Activated naive CD8-positive, alpha-beta T cell treated with anti-CD3 and anti-CD28 coated beads, Interleukin-2, amount 50 U/mL, for 16 hours (primary cell): Measurements from ENCODE around the gene CPED1.
"Not testable (repeated sequence)": the region's sequence is repeated elsewhere in the genome, so short reads cannot be mapped to it uniquely, and the experiment has no call there.

Experiments
- DNase-seq: peaks from one replicate; pipeline ENCODE4 v3.0.0-alpha.2; 2020; ENCODE audit warnings: low read depth, low spot score

The CPED1 gene

GRCh38 chr7:121313793-121314676 lies 325.5 kb downstream of the CPED1 start:
- no peak for DNase-seq

GRCh38 chr7:121315170-121315569 lies 326.7 kb downstream of the CPED1 start:
- not testable (repeated sequence) for DNase-seq

- DNase-seq, result no peak
Measured at GRCh38 chr7:121322460-121322859, 333.9 kb downstream of the CPED1 start.

- DNase-seq, result no peak
Measured at GRCh38 chr7:121323515-121324302, 335.2 kb downstream of the CPED1 start.

- no peak for DNase-seq
Measured at GRCh38 chr7:121327671-121328070, 339.2 kb downstream of the CPED1 start.

GRCh38 chr7:121328508-121329190 lies 340.1 kb downstream of the CPED1 start, which contains the start of gene WNT16:
WNT16 (plus strand) TSS chr7:121329000; CDS start chr7:121329293, 293 bp downstream.
- DNase-seq, result no peak

GRCh38 chr7:121329191-121330052 lies 340.9 kb downstream of the CPED1 start:
- DNase-seq, result no peak

GRCh38 chr7:121330053-121330833 lies 341.7 kb downstream of the CPED1 start:
- DNase-seq, result no peak

- no peak for DNase-seq
Measured at GRCh38 chr7:121331048-121331447, 342.5 kb downstream of the CPED1 start.

GRCh38 chr7:121331574-121331973 lies 343.1 kb downstream of the CPED1 start:
- DNase-seq, result no peak

GRCh38 chr7:121334376-121334775 lies 345.9 kb downstream of the CPED1 start:
- no peak for DNase-seq

- no peak for DNase-seq
Measured at GRCh38 chr7:121334875-121335648, 346.6 kb downstream of the CPED1 start.

- no peak for DNase-seq
Measured at GRCh38 chr7:121336579-121336978, 348.1 kb downstream of the CPED1 start.

GRCh38 chr7:121337398-121337797 lies 348.9 kb downstream of the CPED1 start:
- no peak for DNase-seq

- no peak for DNase-seq
Measured at GRCh38 chr7:121339082-121339481, 350.6 kb downstream of the CPED1 start.

GRCh38 chr7:121341933-121342332 lies 353.4 kb downstream of the CPED1 start:
- no peak for DNase-seq

GRCh38 chr7:121342631-121343030 lies 354.1 kb downstream of the CPED1 start:
- DNase-seq, result no peak

- DNase-seq, result no peak
Measured at GRCh38 chr7:121343302-121343701, 354.8 kb downstream of the CPED1 start.

- DNase-seq, result no peak
Measured at GRCh38 chr7:121344093-121344492, 355.6 kb downstream of the CPED1 start.
